Measurements from ENCODE around the gene CTXN1.

DNA sequence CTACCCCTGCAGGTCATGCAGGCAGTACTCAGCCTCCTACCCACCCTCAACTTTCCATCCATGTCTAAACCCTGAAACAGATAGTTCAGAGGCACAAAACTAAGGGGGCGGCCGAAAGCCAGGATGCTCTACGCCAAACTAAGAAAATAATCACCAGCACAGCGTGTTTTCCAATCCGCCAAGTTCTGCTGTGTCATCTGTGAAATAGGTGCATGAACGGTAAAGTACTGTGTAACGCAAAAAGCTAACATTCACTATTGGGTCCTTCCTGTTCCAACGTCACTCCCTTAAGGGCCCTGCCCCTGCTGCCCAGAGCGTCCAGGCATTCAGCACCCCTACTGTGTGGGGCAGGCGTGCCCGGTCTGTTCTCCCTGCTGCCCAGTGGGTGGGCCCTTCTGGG lies 29.8 kb upstream of the CTXN1 start:
- TF ChIP-seq, protein P1, sequence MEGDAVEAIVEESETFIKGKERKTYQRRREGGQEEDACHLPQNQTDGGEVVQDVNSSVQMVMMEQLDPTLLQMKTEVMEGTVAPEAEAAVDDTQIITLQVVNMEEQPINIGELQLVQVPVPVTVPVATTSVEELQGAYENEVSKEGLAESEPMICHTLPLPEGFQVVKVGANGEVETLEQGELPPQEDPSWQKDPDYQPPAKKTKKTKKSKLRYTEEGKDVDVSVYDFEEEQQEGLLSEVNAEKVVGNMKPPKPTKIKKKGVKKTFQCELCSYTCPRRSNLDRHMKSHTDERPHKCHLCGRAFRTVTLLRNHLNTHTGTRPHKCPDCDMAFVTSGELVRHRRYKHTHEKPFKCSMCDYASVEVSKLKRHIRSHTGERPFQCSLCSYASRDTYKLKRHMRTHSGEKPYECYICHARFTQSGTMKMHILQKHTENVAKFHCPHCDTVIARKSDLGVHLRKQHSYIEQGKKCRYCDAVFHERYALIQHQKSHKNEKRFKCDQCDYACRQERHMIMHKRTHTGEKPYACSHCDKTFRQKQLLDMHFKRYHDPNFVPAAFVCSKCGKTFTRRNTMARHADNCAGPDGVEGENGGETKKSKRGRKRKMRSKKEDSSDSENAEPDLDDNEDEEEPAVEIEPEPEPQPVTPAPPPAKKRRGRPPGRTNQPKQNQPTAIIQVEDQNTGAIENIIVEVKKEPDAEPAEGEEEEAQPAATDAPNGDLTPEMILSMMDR (conservative IDR thresholded peaks at IDR 0.05; ENCODE audit: low read length): no peak
- TF ChIP-seq EZH2phosphoT487 (IDR thresholded peaks at IDR 0.05; ENCODE audit: borderline replicate concordance): no peak

Measured in Loucy (cell line).